GM10266 (cell line): ENCODE measurements around the gene SDC4.

ENCODE experiments used
- DNase-seq: peaks from one replicate; pipeline ENCODE4 v3.0.0; 2012; ENCODE audit errors: extremely low spot score
- TF ChIP-seq, protein P1 (sequence below): IDR thresholded peaks from 2 replicates; pipeline ENCODE4 v1.5.1; 2012; ENCODE audit warnings: mild to moderate bottlenecking, low read depth; ENCODE audit not compliant: control insufficient read depth, insufficient read depth; ENCODE audit errors: missing control alignments

Gene SDC4

GRCh38 chr20:45283551-45284057 lies 64.6 kb downstream of the SDC4 start:
- TF ChIP-seq, protein P1, sequence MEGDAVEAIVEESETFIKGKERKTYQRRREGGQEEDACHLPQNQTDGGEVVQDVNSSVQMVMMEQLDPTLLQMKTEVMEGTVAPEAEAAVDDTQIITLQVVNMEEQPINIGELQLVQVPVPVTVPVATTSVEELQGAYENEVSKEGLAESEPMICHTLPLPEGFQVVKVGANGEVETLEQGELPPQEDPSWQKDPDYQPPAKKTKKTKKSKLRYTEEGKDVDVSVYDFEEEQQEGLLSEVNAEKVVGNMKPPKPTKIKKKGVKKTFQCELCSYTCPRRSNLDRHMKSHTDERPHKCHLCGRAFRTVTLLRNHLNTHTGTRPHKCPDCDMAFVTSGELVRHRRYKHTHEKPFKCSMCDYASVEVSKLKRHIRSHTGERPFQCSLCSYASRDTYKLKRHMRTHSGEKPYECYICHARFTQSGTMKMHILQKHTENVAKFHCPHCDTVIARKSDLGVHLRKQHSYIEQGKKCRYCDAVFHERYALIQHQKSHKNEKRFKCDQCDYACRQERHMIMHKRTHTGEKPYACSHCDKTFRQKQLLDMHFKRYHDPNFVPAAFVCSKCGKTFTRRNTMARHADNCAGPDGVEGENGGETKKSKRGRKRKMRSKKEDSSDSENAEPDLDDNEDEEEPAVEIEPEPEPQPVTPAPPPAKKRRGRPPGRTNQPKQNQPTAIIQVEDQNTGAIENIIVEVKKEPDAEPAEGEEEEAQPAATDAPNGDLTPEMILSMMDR, result no peak
- no peak for DNase-seq

DNA sequence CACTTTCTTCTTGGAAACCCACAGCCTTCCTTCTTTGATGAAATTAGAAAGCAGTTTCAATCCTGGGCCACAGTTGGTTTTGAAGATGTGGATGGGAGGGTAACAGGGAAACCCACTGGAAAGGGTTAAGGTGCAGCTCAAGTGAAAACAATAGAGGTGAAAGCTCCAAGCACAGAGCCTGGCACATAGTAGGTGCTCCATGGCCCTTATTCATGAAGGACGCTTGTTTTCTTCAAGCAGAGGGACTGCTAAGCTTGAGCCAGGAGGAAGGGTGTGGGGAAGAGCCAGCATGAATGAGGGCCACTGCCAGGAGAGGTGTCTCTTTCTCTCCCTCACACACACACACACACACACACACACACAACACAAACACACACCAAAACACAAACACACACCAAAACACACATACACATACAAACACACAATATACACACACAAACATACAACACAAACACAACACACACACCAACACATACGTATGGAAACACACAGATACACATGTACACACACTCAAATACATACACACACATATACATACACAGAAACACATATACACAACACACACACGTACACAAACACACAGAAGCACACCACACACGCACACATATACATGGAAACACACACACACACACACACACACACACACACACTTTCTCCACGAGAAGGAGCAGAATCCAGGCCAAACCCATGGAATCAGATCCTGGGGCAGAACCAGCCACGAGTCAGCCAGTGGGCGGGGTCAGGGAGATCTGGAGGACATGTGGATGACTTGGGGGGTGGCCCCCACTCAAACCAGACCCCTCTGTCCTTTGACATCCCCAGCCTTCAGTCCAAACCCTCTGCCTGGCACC lies 65.3 kb downstream of the SDC4 start:
- DNase-seq, result no peak
- TF ChIP-seq, protein P1, result no peak

DNA sequence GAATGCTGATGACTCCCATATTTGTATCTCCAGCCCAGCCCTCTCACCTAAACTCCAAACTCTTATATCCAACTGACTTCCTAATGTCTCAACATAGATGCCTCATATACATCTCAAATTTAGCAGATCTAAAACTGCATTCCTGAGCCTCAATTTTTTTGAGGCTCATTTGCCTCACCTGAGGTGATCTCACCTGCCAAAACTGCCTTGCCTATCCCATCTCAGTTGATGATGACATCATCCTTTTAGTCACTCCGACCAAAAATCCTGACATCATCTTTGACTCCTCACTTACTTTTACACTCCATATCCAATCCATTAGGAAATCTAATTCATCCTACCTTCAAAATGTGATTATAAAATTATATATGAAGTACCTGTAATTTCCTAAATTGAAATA lies 68.2 kb downstream of the SDC4 start:
- TF ChIP-seq, protein P1, result no peak

GRCh38 chr20:45275338-45275737 lies 72.9 kb downstream of the SDC4 start:
- TF ChIP-seq, protein P1, result no peak
- no peak for DNase-seq

More for the DNA sequence above, 68.2 kb downstream of the SDC4 start:
- no peak for DNase-seq
